ENCODE results near the gene ST6GALNAC1.

- no peak for TF ChIP-seq POLR2AphosphoS5 (IDR thresholded peaks at IDR 0.05)
- no peak for TF ChIP-seq CTCF (IDR thresholded peaks at IDR 0.05)
Observed at GRCh38 chr17:76659928-76660655, 16.5 kb upstream of the ST6GALNAC1 start.

All from prostate gland (tissue), 2 donors.